Measurements from ENCODE around the gene ARMC9. TPM values are rescaled to one million over a fixed set of nuclear protein-coding genes. Genes with fewer than 3 reads are reported as not detected.

Gene ARMC9
- total RNA-seq, 1 donor from 2014 or later, result 40.8 TPM

GRCh38 chr2:231332388-231332787, 134.0 kb downstream of the ARMC9 start:
- H3K27ac Mint-ChIP-seq, result no peak overlapping the region
- H3K36me3 Mint-ChIP-seq (ENCODE audit: insufficient read depth), result peaks cover 33% of the 10 kb centered on the region

GRCh38 chr2:231332872-231333500, 134.6 kb downstream of the ARMC9 start:
- peaks cover 6% of the 10 kb centered on the region for H3K4me1 Mint-ChIP-seq (ENCODE audit: low read depth)
- no peaks in the 10 kb centered on the region for H3K27me3 Mint-ChIP-seq
- peaks cover 32% of the 10 kb centered on the region for H3K36me3 Mint-ChIP-seq (ENCODE audit: insufficient read depth)
- no peak overlapping the region for H3K27ac Mint-ChIP-seq
- TF ChIP-seq CTCF (IDR thresholded peaks at IDR 0.05; ENCODE audit: unreplicated experiment), result no peak
- H3K4me3 Mint-ChIP-seq (ENCODE audit: low read depth), result no peak overlapping the region
- no peak for DNase-seq (ENCODE audit: low spot score, unreplicated experiment)
- no peaks in the 10 kb centered on the region for H3K9me3 Mint-ChIP-seq (ENCODE audit: low read depth)

More at GRCh38 chr2:231332388-231332787, 134.0 kb downstream of the ARMC9 start:
- Mint-ChIP-seq H3K27me3 (no peaks in the 10 kb centered on the region), H3K4me3 (ENCODE audit: low read depth) (no peak overlapping the region), H3K9me3 (ENCODE audit: low read depth) (no peaks in the 10 kb centered on the region), H3K4me1 (ENCODE audit: low read depth) (peaks cover 4% of the 10 kb centered on the region)
- no peak for DNase-seq (ENCODE audit: low spot score, unreplicated experiment)
- no peak for TF ChIP-seq CTCF (IDR thresholded peaks at IDR 0.05; ENCODE audit: unreplicated experiment)

- no peak overlapping the region for H3K4me3 Mint-ChIP-seq (ENCODE audit: low read depth)
- DNase-seq (ENCODE audit: low spot score, unreplicated experiment), result no peak
- H3K27ac Mint-ChIP-seq, result no peak overlapping the region
- peaks cover 28% of the 10 kb centered on the region for H3K36me3 Mint-ChIP-seq (ENCODE audit: insufficient read depth)
- no peaks in the 10 kb centered on the region for H3K9me3 Mint-ChIP-seq (ENCODE audit: low read depth)
- H3K4me1 Mint-ChIP-seq (ENCODE audit: low read depth), result peaks cover 8% of the 10 kb centered on the region
- TF ChIP-seq CTCF (IDR thresholded peaks at IDR 0.05; ENCODE audit: unreplicated experiment), result no peak
- no peaks in the 10 kb centered on the region for H3K27me3 Mint-ChIP-seq
Measured at GRCh38 chr2:231334179-231334930, 135.9 kb downstream of the ARMC9 start.

GRCh38 chr2:231334981-231335380, 136.6 kb downstream of the ARMC9 start:
- no peaks in the 10 kb centered on the region for H3K27me3 Mint-ChIP-seq
- H3K4me3 Mint-ChIP-seq (ENCODE audit: low read depth), result no peak overlapping the region
- H3K4me1 Mint-ChIP-seq (ENCODE audit: low read depth), result peaks cover 8% of the 10 kb centered on the region
- no peak overlapping the region for H3K27ac Mint-ChIP-seq
- no peaks in the 10 kb centered on the region for H3K9me3 Mint-ChIP-seq (ENCODE audit: low read depth)
- DNase-seq (ENCODE audit: low spot score, unreplicated experiment), result no peak
- TF ChIP-seq CTCF (IDR thresholded peaks at IDR 0.05; ENCODE audit: unreplicated experiment), result no peak
- peaks cover 23% of the 10 kb centered on the region for H3K36me3 Mint-ChIP-seq (ENCODE audit: insufficient read depth)

- H3K27ac Mint-ChIP-seq, result no peak overlapping the region
- peaks cover 8% of the 10 kb centered on the region for H3K4me1 Mint-ChIP-seq (ENCODE audit: low read depth)
- H3K27me3 Mint-ChIP-seq, result no peaks in the 10 kb centered on the region
- H3K9me3 Mint-ChIP-seq (ENCODE audit: low read depth), result no peaks in the 10 kb centered on the region
- no peak for DNase-seq (ENCODE audit: low spot score, unreplicated experiment)
- no peak for TF ChIP-seq CTCF (IDR thresholded peaks at IDR 0.05; ENCODE audit: unreplicated experiment)
- no peak overlapping the region for H3K4me3 Mint-ChIP-seq (ENCODE audit: low read depth)
- H3K36me3 Mint-ChIP-seq (ENCODE audit: insufficient read depth), result peaks cover 22% of the 10 kb centered on the region
Measured at GRCh38 chr2:231335591-231335990, 137.2 kb downstream of the ARMC9 start.
